PC-9 (cell line): ENCODE measurements around the gene TLCD3A.

ENCODE experiments used
- CTCF ChIP-seq: fragments of 200-600 bp; sonication (generic); conservative IDR thresholded peaks from 2 replicates; pipeline ENCODE4 v1.6.1; 2017; ENCODE audit warnings: mixed run types, antibody characterized with exemption, mild to moderate bottlenecking, moderate library complexity
- EZH2 ChIP-seq: fragments of 200-600 bp; sonication (generic); IDR thresholded peaks from 2 replicates; pipeline ENCODE4 v1.8.0; 2017; ENCODE audit warnings: antibody characterized with exemption, low read depth

GRCh38 chr17:732067-732901 lies at the start of gene TLCD3A:
- no peak for TF ChIP-seq CTCF
- TF ChIP-seq EZH2 = no peak
